D721Med (cell line): Measurements from ENCODE around the gene TMEM186.
"Not testable (repeated sequence)": the region's sequence is repeated elsewhere in the genome, so short reads cannot be mapped to it uniquely, and the experiment has no call there.

Source experiments
- DNase-seq: peaks from one replicate; pipeline ENCODE4 v3.0.0; 2011; ENCODE audit warnings: low spot score; ENCODE audit not compliant: insufficient read length
- FAIRE-seq: peaks from 2 replicates; lab custom pipeline; 2011; peaks lifted over from hg19 to GRCh38; lab: Jason Lieb, UNC
- CTCF ChIP-seq: IDR thresholded peaks from 2 replicates; pipeline ENCODE4 v1.5.1; 2012; ENCODE audit warnings: mild to moderate bottlenecking, control low read depth; ENCODE audit not compliant: insufficient read depth; ENCODE audit errors: missing control alignments

Gene TMEM186

GRCh38 chr16:8760021-8760420 lies 37.4 kb downstream of the TMEM186 start:
- no peak for TF ChIP-seq CTCF
- FAIRE-seq = no peak

GRCh38 chr16:8758022-8758421 lies 39.4 kb downstream of the TMEM186 start:
- no peak for TF ChIP-seq CTCF
- DNase-seq (no peak), FAIRE-seq (no peak)

More at GRCh38 chr16:8760021-8760420, 37.4 kb downstream of the TMEM186 start:
- no peak for DNase-seq

DNA sequence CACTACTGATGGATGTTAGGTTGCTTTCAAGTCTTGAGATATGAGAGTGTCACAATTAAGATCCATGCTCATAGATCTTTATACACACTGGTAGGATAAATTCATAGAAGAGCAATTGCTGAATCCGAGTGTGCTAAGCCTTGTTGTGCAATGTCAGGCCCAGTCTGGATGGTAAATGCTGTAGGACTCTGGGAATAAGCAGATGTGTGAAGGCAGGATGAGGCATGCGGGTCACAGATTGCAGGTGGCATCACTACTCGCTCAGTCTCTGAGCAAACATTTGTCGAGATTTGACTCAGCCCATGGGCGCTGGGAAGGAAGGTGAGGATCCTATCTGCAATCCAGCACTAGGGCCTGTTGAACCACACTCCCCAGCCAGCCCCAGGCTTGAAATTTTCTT lies 40.7 kb downstream of the TMEM186 start:
- no peak for FAIRE-seq
- TF ChIP-seq CTCF = no peak

GRCh38 chr16:8753416-8754054 lies 43.9 kb downstream of the TMEM186 start:
- DNase-seq (no peak), FAIRE-seq (no peak)
- TF ChIP-seq CTCF = no peak

More for the DNA sequence above, 40.7 kb downstream of the TMEM186 start:
- DNase-seq = no peak

GRCh38 chr16:8752706-8753105 lies 44.7 kb downstream of the TMEM186 start:
- FAIRE-seq (no peak), DNase-seq (no peak)
- no peak for TF ChIP-seq CTCF

DNA sequence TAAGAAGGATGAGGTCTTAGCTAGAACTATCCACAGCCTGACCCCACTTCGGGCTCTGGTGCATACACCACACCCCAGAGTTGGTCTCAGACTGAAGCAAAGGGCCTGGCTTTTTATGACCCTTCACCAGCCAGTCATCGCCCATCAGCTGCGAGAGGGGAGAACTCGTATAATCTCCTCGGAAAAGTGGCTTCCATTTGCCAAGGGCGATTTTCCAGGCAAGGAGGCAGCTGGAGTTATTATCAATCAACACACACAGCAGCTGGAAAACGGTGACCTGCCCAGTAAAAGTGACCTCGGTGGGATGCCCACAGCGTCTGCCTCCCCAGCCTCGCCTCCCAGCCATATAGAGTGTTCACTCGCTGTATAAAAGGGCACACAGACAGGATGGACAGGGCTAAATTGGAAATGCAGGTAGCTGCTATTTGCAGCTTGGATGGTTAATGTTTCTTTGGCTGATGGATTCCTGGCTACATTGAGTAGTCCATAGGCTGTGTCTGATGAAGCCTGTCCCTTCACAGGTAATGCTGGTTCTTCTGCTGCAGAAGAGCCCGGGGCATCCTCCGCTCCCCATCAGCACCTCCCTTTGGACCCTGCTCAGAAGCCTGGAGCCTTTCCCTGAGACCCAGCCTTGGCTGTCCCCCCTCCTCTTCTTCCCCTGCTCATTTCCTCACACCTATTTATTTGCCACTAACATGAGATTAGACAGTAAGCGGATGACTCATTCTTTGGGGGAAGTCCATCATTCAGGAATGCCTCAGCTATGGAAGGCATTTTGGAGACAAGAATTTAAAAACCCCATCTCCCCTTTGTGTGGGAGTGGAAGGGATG lies 45.7 kb downstream of the TMEM186 start:
- FAIRE-seq (no peak), DNase-seq (no peak)
- TF ChIP-seq CTCF = no peak

GRCh38 chr16:8748944-8749343 lies 48.5 kb downstream of the TMEM186 start:
- not testable (repeated sequence) for FAIRE-seq, DNase-seq
